HepG2 (cell line): ENCODE data around the gene CCT6A. TPM values are rescaled to one million over a fixed set of nuclear protein-coding genes. Genes with fewer than 3 reads are reported as not detected.
A peak's percentile ranks its signal among the peaks of the same experiment; 100 is the strongest.

Experiments
- ATM ChIP-seq: fragments of 450-650 bp; IDR thresholded peaks from 2 replicates; pipeline ENCODE4 v1.7.1; 2017; ENCODE audit warnings: mild to moderate bottlenecking, borderline replicate concordance
- GLI4 ChIP-seq: sonication (generic); formaldehyde crosslinking; IDR thresholded peaks from 2 replicates; pipeline ENCODE4 v1.5.1; 2020; ENCODE audit warnings: missing genetic modification reagents, mild to moderate bottlenecking, moderate library complexity, borderline replicate concordance
- NCOR1 ChIP-seq: fragments of 200-600 bp; sonication (generic); IDR thresholded peaks from 2 replicates; pipeline ENCODE4 v1.7.0; 2017; ENCODE audit warnings: antibody characterized with exemption, low read length, borderline replicate concordance
- NFAT5 ChIP-seq: sonication (generic); formaldehyde crosslinking; IDR thresholded peaks from 2 replicates; pipeline ENCODE4 v1.4.0; 2020; ENCODE audit warnings: missing genetic modification reagents
- NFYC ChIP-seq: IDR thresholded peaks from 2 replicates; pipeline ENCODE4 v1.6.1; 2016; ENCODE audit warnings: missing genetic modification reagents, missing compliant biosample characterization
- PAF1 ChIP-seq: IDR thresholded peaks from 2 replicates; pipeline ENCODE4 v1.6.1; 2016; ENCODE audit warnings: missing genetic modification reagents, missing compliant biosample characterization
- PLRG1 ChIP-seq: fragments of 450-650 bp; conservative IDR thresholded peaks from 2 replicates; pipeline ENCODE4 v1.6.1; 2016
- POGZ ChIP-seq: sonication (generic); formaldehyde crosslinking; IDR thresholded peaks from 2 replicates; pipeline ENCODE4 v1.4.0; 2020; ENCODE audit warnings: mild to moderate bottlenecking, missing genetic modification reagents
- RBAK ChIP-seq: sonication (generic); formaldehyde crosslinking; IDR thresholded peaks from 2 replicates; pipeline ENCODE4 v1.5.1; 2020; ENCODE audit warnings: mild to moderate bottlenecking, missing genetic modification reagents
- THAP11 ChIP-seq: IDR thresholded peaks from 2 replicates; pipeline ENCODE4 v1.6.1; 2016; ENCODE audit warnings: missing biosample characterization, missing genetic modification reagents
- THAP9 ChIP-seq: sonication (generic); formaldehyde crosslinking; IDR thresholded peaks from 2 replicates; pipeline ENCODE4; 2020; ENCODE audit warnings: missing genetic modification reagents, mild to moderate bottlenecking, borderline replicate concordance
- TRIM22 ChIP-seq: fragments of 450-650 bp; IDR thresholded peaks from 2 replicates; pipeline ENCODE4 v1.6.1; 2017
- ZBTB3 ChIP-seq: sonication (generic); formaldehyde crosslinking; IDR thresholded peaks from 2 replicates; pipeline ENCODE4 v1.4.0; 2020; ENCODE audit warnings: low read depth, mild to moderate bottlenecking, moderate library complexity, missing genetic modification reagents, borderline replicate concordance
- ZNF44 ChIP-seq: sonication (generic); formaldehyde crosslinking; IDR thresholded peaks from 2 replicates; pipeline ENCODE4 v1.5.1; 2020; ENCODE audit warnings: mild to moderate bottlenecking, missing genetic modification reagents
- ZNF503 ChIP-seq: sonication (generic); formaldehyde crosslinking; IDR thresholded peaks from 2 replicates; pipeline ENCODE4 v1.4.0; 2020; ENCODE audit warnings: missing genetic modification reagents
- ZNF614 ChIP-seq: IDR thresholded peaks from 2 replicates; pipeline ENCODE4 v1.6.1; 2018; ENCODE audit warnings: missing biosample characterization, missing genetic modification reagents, inconsistent platforms, borderline replicate concordance
- ZNF746 ChIP-seq: sonication (generic); formaldehyde crosslinking; IDR thresholded peaks from 2 replicates; pipeline ENCODE4 v1.8.0; 2022; ENCODE audit warnings: mild to moderate bottlenecking, missing genetic modification reagents
- ZNF782 ChIP-seq: sonication (generic); formaldehyde crosslinking; IDR thresholded peaks from 2 replicates; pipeline ENCODE4 v1.4.0; 2020; ENCODE audit warnings: missing genetic modification reagents, mild to moderate bottlenecking, borderline replicate concordance
- ZNF883 ChIP-seq: sonication (generic); formaldehyde crosslinking; IDR thresholded peaks from 2 replicates; pipeline ENCODE4 v1.5.1; 2020; ENCODE audit warnings: mild to moderate bottlenecking, missing genetic modification reagents; ENCODE audit errors: not compliant biosample characterization
- polyA plus RNA-seq, 8 experiments: library from polyadenylated mRNA; depleted of rRNA in 3 of 8; stranded (reverse) in 7 of 8; unstranded in 1 of 8; fragments of >200 nt; fragmentation: Illumina TruSeq in 4 of 8; extraction: Trizol in 4 of 8; gene quantifications; 2 replicates each; pipeline versions ENCODE4 v1.2.1 to v1.2.3, GENCODE V29; 2011 to 2016; ENCODE audit warnings: low read depth in 4 of 8, missing spikeins in 1 of 8, mixed read lengths in 1 of 8; ENCODE audit not compliant: insufficient read depth in 1 of 8
- total RNA-seq, 5 experiments: library from RNA; depleted of rRNA; stranded (reverse); fragments of >200 nt; fragmentation: Illumina TruSeq; extraction: Trizol; gene quantifications; 2 replicates each; pipeline ENCODE4 v1.2.3, GENCODE V29; 2016; ENCODE audit warnings: low read depth in 1 of 5

The CCT6A gene
- total and polyA plus RNA-seq, 2 of the 13 experiments (the other 11 are each of a cell fraction or from before 2014, with no cell fraction given): 219 to 292 TPM

- no peak for TF ChIP-seq NFAT5 (CRISPR knock-in tag)
- TF ChIP-seq RBAK (CRISPR knock-in tag): no peak
- TF ChIP-seq TRIM22: no peak
- no peak for TF ChIP-seq THAP11 (CRISPR knock-in tag)
- TF ChIP-seq ZNF503 (CRISPR knock-in tag): peak; percentile 71; the same call in 1 of the 2 replicates
- TF ChIP-seq ZNF746 (CRISPR knock-in tag): no peak
- TF ChIP-seq ATM: no peak
- peak; percentile 86 for TF ChIP-seq NCOR1
- no peak for TF ChIP-seq GLI4 (CRISPR knock-in tag)
- TF ChIP-seq PLRG1: no peak
- TF ChIP-seq POGZ (CRISPR knock-in tag): peak; percentile 53; the same call in 1 of the 2 replicates
- no peak for TF ChIP-seq PAF1 (CRISPR knock-in tag)
- TF ChIP-seq ZNF883 (CRISPR knock-in tag): no peak
- TF ChIP-seq THAP9 (CRISPR knock-in tag): no peak
- no peak; the same call in 1 of the 2 replicates for TF ChIP-seq ZBTB3 (CRISPR knock-in tag)
- TF ChIP-seq NFYC (CRISPR knock-in tag): no peak
- TF ChIP-seq ZNF44 (CRISPR knock-in tag): no peak
- no peak; the same call in 1 of the 2 replicates for TF ChIP-seq ZNF782 (CRISPR knock-in tag)
- TF ChIP-seq ZNF614 (CRISPR knock-in tag): no peak
Observed at GRCh38 chr7:56028942-56029630, 22.5 kb upstream of the CCT6A start (continued).
